DOHH2 (cell line): ENCODE measurements around the gene CILP.

Experiments
- H3F3A ChIP-seq: fragments of 200-600 bp; sonication (generic), shearing (Covaris generic); 2 replicates; pipeline ENCODE4 v1.6.0; 2016; ENCODE audit warnings: antibody characterized with exemption, mild to moderate bottlenecking; ENCODE audit not compliant: control insufficient read depth, insufficient read depth
- H3K27ac ChIP-seq: fragments of 200-600 bp; sonication (generic); 2 replicates; pipeline ENCODE4 v1.5.1; 2014; ENCODE audit warnings: low read depth, mild to moderate bottlenecking, low read length, moderate library complexity
- H3K27me3 ChIP-seq: fragments of 200-600 bp; sonication (generic); 2 replicates; pipeline ENCODE4 v1.6.1; 2014; ENCODE audit warnings: mild to moderate bottlenecking, low read length, mixed read lengths; ENCODE audit not compliant: control insufficient read depth
- H3K36me3 ChIP-seq: fragments of 200-600 bp; sonication (generic); 2 replicates; pipeline ENCODE4 v1.6.1; 2014; ENCODE audit warnings: mild to moderate bottlenecking, low read length, moderate library complexity, mixed read lengths; ENCODE audit not compliant: control insufficient read depth
- H3K4me1 ChIP-seq: fragments of 200-600 bp; sonication (generic); 2 replicates; pipeline ENCODE4 v1.6.1; 2014; ENCODE audit warnings: mild to moderate bottlenecking, low read length, mixed read lengths; ENCODE audit not compliant: control insufficient read depth
- H3K4me2 ChIP-seq: fragments of 200-600 bp; sonication (generic); 2 replicates; pipeline ENCODE4 v1.6.0; 2014; ENCODE audit warnings: mild to moderate bottlenecking, low read length, moderate library complexity
- H3K4me3 ChIP-seq: fragments of 200-600 bp; sonication (generic); 2 replicates; pipeline ENCODE4 v1.5.1; 2014; ENCODE audit warnings: mild to moderate bottlenecking, low read length, mixed read lengths
- H3K79me2 ChIP-seq: fragments of 200-600 bp; sonication (generic); 2 replicates; pipeline ENCODE4 v1.6.1; 2014; ENCODE audit warnings: mild to moderate bottlenecking, low read length, mixed read lengths; ENCODE audit not compliant: control insufficient read depth
- H3K9me2 ChIP-seq: fragments of 200-600 bp; sonication (generic); replicated peaks from 2 replicates; pipeline ENCODE4 v1.6.1; 2014; ENCODE audit warnings: mild to moderate bottlenecking, low read length, mixed read lengths; ENCODE audit not compliant: control insufficient read depth
- H3K9me3 ChIP-seq: fragments of 200-600 bp; sonication (generic); 2 replicates; pipeline ENCODE4 v1.6.1; 2014; ENCODE audit warnings: antibody characterized with exemption, low read length, mixed read lengths; ENCODE audit not compliant: control insufficient read depth, insufficient read depth
- H4K20me1 ChIP-seq: fragments of 200-600 bp; sonication (generic); 2 replicates; pipeline ENCODE4 v1.6.0; 2014; ENCODE audit warnings: low read depth, mild to moderate bottlenecking, antibody characterized with exemption, low read length, moderate library complexity; ENCODE audit not compliant: control insufficient read depth, insufficient read depth
- EZH2phosphoT487 ChIP-seq: fragments of 200-600 bp; sonication (generic); IDR thresholded peaks from 2 replicates; pipeline ENCODE4 v1.6.1; 2017; ENCODE audit warnings: borderline replicate concordance, mild to moderate bottlenecking, antibody characterized with exemption, low read length, moderate library complexity, mixed read lengths
- TF ChIP-seq, protein P1 (sequence below): fragments of 200-600 bp; sonication (generic); IDR thresholded peaks from one replicate; pipeline ENCODE4 v1.5.1; 2014; ENCODE audit warnings: antibody characterized with exemption, mild to moderate bottlenecking, low read depth, low read length; ENCODE audit not compliant: poor library complexity, severe bottlenecking

The CILP gene

GRCh38 chr15:65156692-65157091, 54.6 kb downstream of the CILP start:
- Histone ChIP-seq H3K79me2 (no peaks in the 10 kb centered on the region; the same call in 1 of the 2 replicates), H3K36me3 (peaks cover 85% of the 10 kb centered on the region), H3K4me1 (no peaks in the 10 kb centered on the region), H3K4me2 (no peak overlapping the region), H3K27ac (no peak overlapping the region), H3F3A (peaks cover 8% of the 10 kb centered on the region), H4K20me1 (no peaks in the 10 kb centered on the region), H3K27me3 (no peaks in the 10 kb centered on the region), H3K9me3 (no peaks in the 10 kb centered on the region), H3K4me3 (no peak overlapping the region), H3K9me2 (no peaks in the 10 kb centered on the region)
- TF ChIP-seq EZH2phosphoT487: no peak
- TF ChIP-seq, protein P1, sequence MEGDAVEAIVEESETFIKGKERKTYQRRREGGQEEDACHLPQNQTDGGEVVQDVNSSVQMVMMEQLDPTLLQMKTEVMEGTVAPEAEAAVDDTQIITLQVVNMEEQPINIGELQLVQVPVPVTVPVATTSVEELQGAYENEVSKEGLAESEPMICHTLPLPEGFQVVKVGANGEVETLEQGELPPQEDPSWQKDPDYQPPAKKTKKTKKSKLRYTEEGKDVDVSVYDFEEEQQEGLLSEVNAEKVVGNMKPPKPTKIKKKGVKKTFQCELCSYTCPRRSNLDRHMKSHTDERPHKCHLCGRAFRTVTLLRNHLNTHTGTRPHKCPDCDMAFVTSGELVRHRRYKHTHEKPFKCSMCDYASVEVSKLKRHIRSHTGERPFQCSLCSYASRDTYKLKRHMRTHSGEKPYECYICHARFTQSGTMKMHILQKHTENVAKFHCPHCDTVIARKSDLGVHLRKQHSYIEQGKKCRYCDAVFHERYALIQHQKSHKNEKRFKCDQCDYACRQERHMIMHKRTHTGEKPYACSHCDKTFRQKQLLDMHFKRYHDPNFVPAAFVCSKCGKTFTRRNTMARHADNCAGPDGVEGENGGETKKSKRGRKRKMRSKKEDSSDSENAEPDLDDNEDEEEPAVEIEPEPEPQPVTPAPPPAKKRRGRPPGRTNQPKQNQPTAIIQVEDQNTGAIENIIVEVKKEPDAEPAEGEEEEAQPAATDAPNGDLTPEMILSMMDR: no peak

GRCh38 chr15:65154720-65155119, 56.6 kb downstream of the CILP start:
- TF ChIP-seq, protein P1: no peak
- no peak for TF ChIP-seq EZH2phosphoT487
- H3K27ac ChIP-seq: no peak overlapping the region
- no peaks in the 10 kb centered on the region for H3K9me3 ChIP-seq
- peaks cover 6% of the 10 kb centered on the region; the same call in 1 of the 2 replicates for H3F3A ChIP-seq
- no peaks in the 10 kb centered on the region for H3K4me1 ChIP-seq
- H3K4me2 ChIP-seq: no peak overlapping the region
- H4K20me1 ChIP-seq: no peaks in the 10 kb centered on the region
- no peak overlapping the region for H3K4me3 ChIP-seq
- H3K36me3 ChIP-seq: peaks cover 90% of the 10 kb centered on the region
- no peaks in the 10 kb centered on the region for H3K9me2 ChIP-seq
- no peaks in the 10 kb centered on the region for H3K79me2 ChIP-seq
- no peaks in the 10 kb centered on the region for H3K27me3 ChIP-seq

- TF ChIP-seq EZH2phosphoT487: no peak
- TF ChIP-seq, protein P1: no peak
- H3K36me3 ChIP-seq: peaks cover 42% of the 10 kb centered on the region
- no peaks in the 10 kb centered on the region for H3K9me2 ChIP-seq
- H3F3A ChIP-seq: peaks cover 5% of the 10 kb centered on the region; the same call in 1 of the 2 replicates
- no peaks in the 10 kb centered on the region for H3K79me2 ChIP-seq
- H3K9me3 ChIP-seq: no peaks in the 10 kb centered on the region
- H3K27me3 ChIP-seq: no peaks in the 10 kb centered on the region
- H3K4me1 ChIP-seq: no peaks in the 10 kb centered on the region
- no peak overlapping the region for H3K4me3 ChIP-seq
- H3K27ac ChIP-seq: no peak overlapping the region
- no peaks in the 10 kb centered on the region for H4K20me1 ChIP-seq
- no peak overlapping the region for H3K4me2 ChIP-seq
Observed at GRCh38 chr15:65147902-65148301, 63.4 kb downstream of the CILP start.
